SH-SY5Y (cell line): ENCODE results near the gene CLEC2A.

Experiments
- GATA2 ChIP-seq: IDR thresholded peaks from 2 replicates; pipeline ENCODE4 v1.6.1; 2011; ENCODE audit warnings: mild to moderate bottlenecking, low read depth, low read length
- GATA3 ChIP-seq: IDR thresholded peaks from 2 replicates; pipeline ENCODE4 v1.6.1; 2011; ENCODE audit warnings: low read depth, mild to moderate bottlenecking, low read length, moderate library complexity

GRCh38 chr12:9902539-9903228 lies 29.5 kb downstream of the CLEC2A start:
- TF ChIP-seq GATA3 (no peak), GATA2 (no peak)
